IMR-90 (cell line): ENCODE results near the gene KAZN. TPM values are rescaled to one million over a fixed set of nuclear protein-coding genes. Genes with fewer than 3 reads are reported as not detected.
A peak's percentile ranks its signal among the peaks of the same experiment; 100 is the strongest.

Experiments used
- ATAC-seq: fragments of 200-7000 bp; cut with Tn5 transposase; 2 replicates; pipeline ENCODE4 v1.9.1; 2020; ENCODE audit warnings: low read depth, mild to moderate bottlenecking, moderate library complexity
- BruUV-seq: library from RNA; stranded (reverse); fragments of 400-500 nt; replicated peaks from 2 replicates; lab custom pipeline; 2021; lab: Mats Ljungman, UMichigan
- CTCF ChIA-PET: fragments of 300-600 bp; formaldehyde crosslinking; extraction: SDS; loops from one replicate; lab custom pipeline; 2021; ENCODE audit warnings: antibody characterized with exemption; lab: Yijun Ruan, JAX
- POLR2A ChIA-PET: fragments of 300-600 bp; sonication (Branson Sonifier 250); formaldehyde crosslinking; loops from one replicate; lab custom pipeline; 2022; ENCODE audit warnings: antibody characterized with exemption; ENCODE audit not compliant: unreplicated experiment; lab: Charles Lee
- DNase-seq: peaks from one replicate; pipeline ENCODE4 v3.0.0; 2013
- H2AFZ ChIP-seq: replicated peaks from 2 replicates; pipeline ENCODE3; 2013; ENCODE audit warnings: low read length, mild to moderate bottlenecking; ENCODE audit not compliant: poor library complexity
- H2AK5ac ChIP-seq: 2 replicates; pipeline ENCODE4 v1.6.1; 2013; ENCODE audit warnings: low read depth, low read length, inconsistent platforms
- H2AK9ac ChIP-seq: replicated peaks from 2 replicates; pipeline ENCODE3; 2013; ENCODE audit warnings: mild to moderate bottlenecking, low read depth, low read length, moderate library complexity; ENCODE audit not compliant: poor library complexity
- H2BK120ac ChIP-seq: 2 replicates; pipeline ENCODE4 v1.6.1; 2013; ENCODE audit warnings: low read depth, low read length, inconsistent platforms
- H2BK15ac ChIP-seq: 3 replicates; pipeline ENCODE4 v1.6.1; 2013; ENCODE audit warnings: low read depth, low read length, inconsistent platforms
- H2BK20ac ChIP-seq: 2 replicates; pipeline ENCODE4 v1.6.1; 2013; ENCODE audit warnings: low read depth, mild to moderate bottlenecking, inconsistent platforms, low read length, moderate library complexity
- H2BK5ac ChIP-seq: 2 replicates; pipeline ENCODE4 v1.6.1; 2013; ENCODE audit warnings: mild to moderate bottlenecking, low read depth, low read length, inconsistent platforms; ENCODE audit not compliant: poor library complexity, severe bottlenecking
- H3K14ac ChIP-seq: replicated peaks from 2 replicates; pipeline ENCODE4 v1.6.1; 2013; ENCODE audit warnings: low read depth, low read length, inconsistent platforms
- H3K18ac ChIP-seq: 2 replicates; pipeline ENCODE4 v1.6.1; 2013; ENCODE audit warnings: low read depth, low read length, control low read depth
- H3K23ac ChIP-seq: 2 replicates; pipeline ENCODE4 v1.6.1; 2013; ENCODE audit warnings: low read depth, low read length, inconsistent platforms
- H3K27ac ChIP-seq: 2 replicates; pipeline ENCODE4 v1.5.1; 2013; ENCODE audit warnings: mild to moderate bottlenecking, control low read depth, low read length; ENCODE audit not compliant: insufficient read depth
- H3K27me3 ChIP-seq: 2 replicates; pipeline ENCODE4 v1.6.1; 2013; ENCODE audit warnings: low read length; ENCODE audit not compliant: control insufficient read depth, insufficient read depth
- H3K36me3 ChIP-seq: 2 replicates; pipeline ENCODE4 v1.6.1; 2013; ENCODE audit warnings: low read length, mixed read lengths; ENCODE audit not compliant: control insufficient read depth, insufficient read depth
- H3K4ac ChIP-seq: 2 replicates; pipeline ENCODE4 v1.6.1; 2013; ENCODE audit warnings: low read depth, low read length, inconsistent platforms
- H3K4me1 ChIP-seq: 2 replicates; pipeline ENCODE4 v1.6.1; 2013; ENCODE audit warnings: low read length, mixed read lengths; ENCODE audit not compliant: control insufficient read depth, insufficient read depth
- H3K4me2 ChIP-seq: 2 replicates; pipeline ENCODE4 v1.6.1; 2013; ENCODE audit warnings: low read depth, mild to moderate bottlenecking, control low read depth, low read length, moderate library complexity
- H3K4me3 ChIP-seq: 2 replicates; pipeline ENCODE4 v1.5.1; 2013; ENCODE audit warnings: low read depth, mild to moderate bottlenecking, control low read depth, low read length, moderate library complexity; ENCODE audit not compliant: insufficient read depth
- H3K56ac ChIP-seq: 2 replicates; pipeline ENCODE4 v1.6.1; 2013; ENCODE audit warnings: low read length, inconsistent platforms; ENCODE audit not compliant: insufficient read depth; ENCODE audit errors: extremely low read depth
- H3K79me1 ChIP-seq, 2 experiments: 2 replicates each; pipeline ENCODE4 v1.6.1; 2013; ENCODE audit warnings: low read length in 2 of 2, inconsistent platforms in 1 of 2, low read depth in 1 of 2
- H3K9ac ChIP-seq: 2 replicates; pipeline ENCODE4 v1.6.1; 2013; ENCODE audit warnings: low read depth, low read length, control low read depth
- H3K9me1 ChIP-seq: 2 replicates; pipeline ENCODE4 v1.6.1; 2013; ENCODE audit warnings: low read length, inconsistent platforms; ENCODE audit not compliant: insufficient read depth
- H3K9me3 ChIP-seq: 2 replicates; pipeline ENCODE4 v1.6.1; 2013; ENCODE audit warnings: low read length; ENCODE audit not compliant: control insufficient read depth, insufficient read depth
- H4K20me1 ChIP-seq: 2 replicates; pipeline ENCODE4 v1.6.1; 2013; ENCODE audit warnings: low read length, inconsistent platforms; ENCODE audit not compliant: insufficient read depth
- H4K5ac ChIP-seq: 2 replicates; pipeline ENCODE4 v1.6.1; 2013; ENCODE audit warnings: mild to moderate bottlenecking, low read depth, low read length, control low read depth
- H4K8ac ChIP-seq, 2 experiments: 2 replicates each; pipeline ENCODE4 v1.6.1; 2013; ENCODE audit warnings: low read depth in 2 of 2, low read length in 2 of 2, control low read depth in 1 of 2, inconsistent platforms in 1 of 2
- H4K91ac ChIP-seq: 2 replicates; pipeline ENCODE4 v1.6.1; 2013; ENCODE audit warnings: low read depth, low read length, inconsistent platforms; ENCODE audit not compliant: insufficient read depth
- BHLHE40 ChIP-seq: fragments of 150-350 bp; IDR thresholded peaks from 2 replicates; pipeline ENCODE4 v1.6.1; 2016; ENCODE audit warnings: mild to moderate bottlenecking, low read depth, low read length
- CEBPB ChIP-seq: IDR thresholded peaks from 2 replicates; pipeline ENCODE4 v1.6.1; 2012; ENCODE audit warnings: low read depth, low read length, improper control_type of control experiment
- CHD1 ChIP-seq: IDR thresholded peaks from 2 replicates; pipeline ENCODE4 v1.6.1; 2012; ENCODE audit warnings: low read depth, low read length, improper control_type of control experiment
- CTCF ChIP-seq: conservative IDR thresholded peaks from 2 replicates; pipeline ENCODE4 v1.5.1; 2012; ENCODE audit warnings: mild to moderate bottlenecking, low read depth, low read length, improper control_type of control experiment
- ELK1 ChIP-seq: fragments of 150-350 bp; IDR thresholded peaks from 2 replicates; pipeline ENCODE4 v1.6.1; 2016; ENCODE audit warnings: low read depth, mild to moderate bottlenecking, low read length, moderate library complexity, borderline replicate concordance
- FOS ChIP-seq: fragments of 150-350 bp; IDR thresholded peaks from 2 replicates; pipeline ENCODE4 v1.6.1; 2016; ENCODE audit warnings: low read depth, low read length
- MAFK ChIP-seq: IDR thresholded peaks from 2 replicates; pipeline ENCODE4 v1.6.1; 2012; ENCODE audit warnings: low read depth, low read length, improper control_type of control experiment
- MAZ ChIP-seq: IDR thresholded peaks from 2 replicates; pipeline ENCODE4 v1.6.1; 2012; ENCODE audit warnings: low read depth, mild to moderate bottlenecking, low read length, improper control_type of control experiment, moderate library complexity, borderline replicate concordance
- MXI1 ChIP-seq: IDR thresholded peaks from 2 replicates; pipeline ENCODE4 v1.6.1; 2012; ENCODE audit warnings: low read depth, mild to moderate bottlenecking, low read length, moderate library complexity, borderline replicate concordance
- NFE2L2 ChIP-seq: fragments of 150-350 bp; IDR thresholded peaks from 2 replicates; pipeline ENCODE4 v1.6.1; 2016; ENCODE audit warnings: low read depth, mild to moderate bottlenecking, low read length
- POLR2A ChIP-seq: IDR thresholded peaks from 2 replicates; pipeline ENCODE4 v1.6.1; 2012; ENCODE audit warnings: mild to moderate bottlenecking, low read depth, low read length
- RAD21 ChIP-seq: IDR thresholded peaks from 2 replicates; pipeline ENCODE4 v1.6.1; 2012; ENCODE audit warnings: low read length, improper control_type of control experiment
- RCOR1 ChIP-seq: IDR thresholded peaks from 2 replicates; pipeline ENCODE4 v1.6.1; 2012; ENCODE audit warnings: mild to moderate bottlenecking, low read length, improper control_type of control experiment; ENCODE audit not compliant: insufficient replicate concordance
- RFX5 ChIP-seq: IDR thresholded peaks from 2 replicates; pipeline ENCODE4 v1.8.0; 2012; ENCODE audit warnings: low read depth, mild to moderate bottlenecking, low read length, moderate library complexity
- SMC3 ChIP-seq: fragments of 150-350 bp; IDR thresholded peaks from 2 replicates; pipeline ENCODE4 v1.6.1; 2016; ENCODE audit warnings: low read depth, mild to moderate bottlenecking, antibody characterized with exemption, low read length, moderate library complexity
- USF2 ChIP-seq: fragments of 150-350 bp; IDR thresholded peaks from 2 replicates; pipeline ENCODE4 v1.6.1; 2017; ENCODE audit warnings: mild to moderate bottlenecking, antibody characterized with exemption, low read length, low read depth
- WGBS, 2 experiments: methylation state at CpG; one replicate each; pipeline versions ENCODE4 v1.1.5 to v1.1.7; 2013; ENCODE audit warnings: missing lambda C conversion rate in 2 of 2; ENCODE audit not compliant: insufficient read length in 1 of 2; ENCODE audit errors: extremely low coverage in 2 of 2; 5-methylcytosine and 5-hydroxymethylcytosine counted together
- dilution Hi-C: fragments of 300-500 bp; cut with HindIII; formaldehyde crosslinking; loops from one replicate; pipeline ENCODE4 v1.14.3; 2018; ENCODE audit warnings: low sequenced_read_pairs; ENCODE audit not compliant: unreplicated experiment
- in situ Hi-C: fragments of 300-500 bp; cut with MboI; formaldehyde crosslinking; loops from 3 replicates; pipeline ENCODE4 v1.14.3; 2019; ENCODE audit warnings: low sequenced_read_pairs, inconsistent platforms, mixed read lengths
- intact Hi-C: fragments of 100-400 bp; cut with micrococcal nuclease; formaldehyde crosslinking; loops from 2 replicates; pipeline ENCODE4 v1.10.0; 2022
- polyA plus RNA-seq, 3 experiments: library from polyadenylated mRNA; depleted of rRNA; stranded (reverse); fragments of >200 nt; gene quantifications; 2 replicates each; pipeline ENCODE4 v1.2.3, GENCODE V29; 2012; ENCODE audit warnings: low replicate concordance in 1 of 3
- total RNA-seq: library from RNA; depleted of rRNA; stranded (reverse); fragments of >200 nt; gene quantifications from 2 replicates; pipeline ENCODE4 v1.2.3, GENCODE V29; 2012

The KAZN gene
- total and polyA plus RNA-seq, 2 of the 4 experiments (the other 2 are of a cell fraction) = 5.2 to 10.5 TPM

GRCh38 chr1:14928412-14928811 lies 329.9 kb downstream of the KAZN start:
- Histone ChIP-seq H2BK20ac (no peak overlapping the region), H3K4me3 (no peak overlapping the region), H3K27ac (peak overlapping the region; percentile 9; the same call in 1 of the 2 replicates), H3K79me1 (peaks cover 14 to 63% of the 10 kb centered on the region in 2 experiments), H3K14ac (no peak overlapping the region), H2AFZ (no peak overlapping the region), H3K4me2 (no peak overlapping the region), H3K4me1 (peaks cover 30% of the 10 kb centered on the region), H4K91ac (0 out of 2 replicates have a peak overlapping the region, but pooled peaks have one; percentile 40), H2BK120ac (peak overlapping the region; percentile 28), H3K9me3 (no peaks in the 10 kb centered on the region), H3K23ac (no peak overlapping the region), H3K9ac (no peak overlapping the region), H3K9me1 (peaks cover 24% of the 10 kb centered on the region), H4K5ac (no peak overlapping the region), H3K4ac (peak overlapping the region; percentile 8; the same call in 1 of the 2 replicates), H4K20me1 (peaks cover 10% of the 10 kb centered on the region), H2AK5ac (peak overlapping the region; percentile 61), H4K8ac (no peak overlapping the region), H2BK5ac (no peak overlapping the region), H3K36me3 (no peaks in the 10 kb centered on the region), H3K27me3 (no peaks in the 10 kb centered on the region), H3K18ac (no peak overlapping the region), H2AK9ac (no peak overlapping the region), H2BK15ac (0 out of 3 replicates have a peak overlapping the region, but pooled peaks have one; percentile 55), H3K56ac (no peak overlapping the region)
- ChIA-PET POLR2A (no interaction called here), CTCF (no interaction called here)
- BruUV-seq = no TSS peak
- TF ChIP-seq FOS (no peak), POLR2A (no peak), USF2 (no peak), MAZ (no peak), NFE2L2 (no peak), CTCF (no peak), BHLHE40 (no peak), RCOR1 (no peak), ELK1 (no peak), RAD21 (no peak), SMC3 (no peak), CEBPB (no peak), MXI1 (no peak), MAFK (no peak), CHD1 (no peak), RFX5 (no peak)
- in situ Hi-C loops = loop anchor here (5.0 to 25.0 kb wide), 2 partner anchors 99 to 1166 kb away; no protein-coding TSS in a partner anchor
- DNase-seq = no peak
- intact Hi-C loops = loop anchor here (5.0 kb wide), 1 partner anchor 411 kb away; no protein-coding TSS in a partner anchor
- no peak for ATAC-seq
- dilution Hi-C loops = no loop called here
- no CpG with 5 or more reads among the region's 7 CpGs for WGBS, 2 experiments
